GM21423 (cell line): ENCODE results near the gene EPHA3.

Experiments used
- ATAC-seq: cut with Tn5 transposase; IDR thresholded peaks from one replicate; pipeline ENCODE4 v1.9.1; 2021; ENCODE audit warnings: mild to moderate bottlenecking, moderate library complexity; ENCODE audit not compliant: unreplicated experiment

Gene EPHA3

DNA sequence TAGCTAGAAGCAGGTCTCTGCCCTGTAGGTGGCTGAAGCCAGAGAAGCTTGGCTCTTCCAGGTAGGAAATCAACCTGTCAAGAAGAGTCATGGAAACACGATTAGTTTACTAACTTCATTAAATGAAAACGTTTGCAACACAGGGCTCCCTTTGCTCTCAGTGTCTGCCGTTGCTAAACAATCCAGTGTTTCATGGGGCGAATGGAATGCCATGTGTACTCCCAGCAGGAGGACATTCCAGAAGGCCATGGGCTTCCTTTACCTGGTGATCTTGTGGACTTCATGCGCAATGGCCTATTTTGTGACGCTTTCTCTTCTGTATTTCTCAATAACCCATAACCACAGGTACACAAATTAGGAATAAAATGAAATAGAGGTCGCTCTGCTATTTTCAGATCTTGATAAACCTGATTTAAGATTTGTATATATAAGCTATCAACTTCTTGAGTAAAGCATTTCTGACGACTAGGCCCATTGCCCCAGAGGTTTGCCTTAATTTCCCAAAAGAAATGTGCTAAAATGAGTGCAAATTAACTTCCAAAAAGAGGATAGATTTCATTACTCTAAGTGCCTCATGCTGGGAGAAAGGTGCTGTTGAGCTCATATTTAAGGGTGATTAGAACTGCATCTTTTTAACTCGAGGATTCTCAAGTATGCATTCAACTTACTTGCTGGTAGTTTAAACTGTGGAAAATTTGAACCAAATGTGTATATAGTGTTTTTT is 171.0 kb downstream of the EPHA3 start:
- ATAC-seq = no peak

DNA sequence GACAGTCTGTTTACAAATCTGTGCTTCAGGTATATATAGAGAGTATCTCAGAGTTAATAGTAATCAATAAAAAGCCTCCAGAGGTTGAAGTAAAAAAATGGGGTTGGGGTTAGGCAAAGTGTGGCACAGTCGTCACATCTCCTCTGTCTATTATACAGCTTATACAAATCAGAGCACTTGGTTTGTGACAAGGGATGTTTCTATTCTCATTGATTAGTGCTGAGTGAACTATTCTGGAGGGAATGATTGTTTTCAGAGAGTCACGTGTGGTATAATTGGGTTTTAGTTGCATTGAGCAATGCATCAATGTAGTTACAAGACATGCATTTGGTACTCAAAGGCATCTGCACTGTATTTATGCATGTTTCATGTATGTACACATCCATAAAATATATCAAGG is 172.9 kb downstream of the EPHA3 start:
- no peak for ATAC-seq

DNA sequence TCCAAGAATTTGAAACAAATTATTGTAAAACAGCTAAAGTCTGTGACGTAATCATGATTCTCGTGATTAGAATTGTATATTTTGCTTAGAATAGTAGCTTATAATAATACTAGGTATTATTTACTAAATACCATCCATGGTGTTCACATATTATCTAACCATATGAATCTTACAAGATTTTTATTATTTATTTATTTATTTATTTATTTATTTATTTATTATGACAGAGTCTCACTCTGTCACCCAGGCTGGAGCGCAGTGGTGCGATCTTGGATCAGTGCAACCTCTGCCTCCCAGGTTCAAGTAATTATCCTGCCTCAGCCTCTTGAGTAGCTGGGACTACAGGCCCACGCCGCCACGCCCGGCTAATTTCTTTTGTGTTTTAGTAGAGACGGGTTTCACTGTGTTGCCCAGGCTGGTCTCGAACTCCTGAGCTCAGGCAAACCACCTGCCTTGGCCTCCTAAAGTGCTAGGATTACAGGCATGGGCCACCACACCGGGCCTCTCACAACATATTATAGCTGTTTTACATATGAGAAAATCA is 173.5 kb downstream of the EPHA3 start:
- ATAC-seq = no peak

DNA sequence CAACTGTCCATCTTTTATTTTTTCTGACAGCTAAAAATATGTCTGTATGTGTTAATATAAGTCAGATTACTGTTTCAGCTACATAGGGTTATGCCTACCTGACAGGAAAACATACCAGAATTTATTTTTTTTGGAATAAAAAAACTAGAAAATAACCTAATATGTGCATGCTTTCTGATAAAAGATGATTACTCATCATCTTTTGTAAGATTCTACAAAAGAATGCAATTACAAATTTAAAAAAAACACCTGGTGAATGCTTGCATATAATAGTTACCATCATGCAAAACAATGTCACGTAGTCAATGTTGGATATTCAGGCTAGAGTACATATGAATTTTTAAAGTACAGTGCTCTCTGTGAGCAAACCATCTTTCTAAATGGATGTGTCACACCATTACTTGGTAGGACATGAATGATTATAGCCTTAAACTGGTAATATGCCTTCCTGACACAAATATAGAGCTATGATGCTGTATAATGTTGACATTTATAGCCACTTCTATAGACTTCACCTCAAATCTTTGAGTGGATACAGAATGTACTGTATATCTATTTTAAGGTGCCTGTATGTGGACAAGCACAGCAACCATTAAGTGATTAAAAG is 180.6 kb downstream of the EPHA3 start:
- no peak for ATAC-seq

DNA sequence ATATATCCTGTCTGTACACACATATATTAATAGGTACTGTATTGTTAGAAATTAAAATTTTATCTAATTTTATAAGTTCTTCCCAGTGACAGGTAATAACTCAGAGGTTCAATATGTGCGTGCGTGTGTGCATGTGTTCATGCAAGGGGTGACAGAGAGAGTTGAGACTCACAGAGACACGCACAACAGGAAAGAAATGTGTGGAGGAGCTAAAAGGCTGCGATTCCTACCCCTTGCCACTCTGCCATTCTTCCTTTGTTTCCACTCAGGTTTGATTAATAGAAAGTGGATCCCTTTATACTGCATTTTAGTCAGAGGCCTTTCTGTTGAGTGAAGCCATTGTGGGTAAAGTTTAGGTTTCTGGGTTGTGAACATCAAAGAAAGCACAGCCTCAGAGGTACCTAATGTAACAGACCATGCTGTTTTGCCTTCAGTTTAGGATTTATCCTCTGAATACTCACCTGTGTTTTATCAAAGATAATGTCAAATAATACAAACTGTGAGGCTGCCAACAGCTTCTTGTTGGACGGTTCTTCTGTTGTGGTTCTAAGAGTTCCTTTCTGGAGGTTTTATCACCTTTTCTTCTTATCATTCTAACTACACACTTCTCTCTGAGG is 182.3 kb downstream of the EPHA3 start:
- ATAC-seq = no peak

DNA sequence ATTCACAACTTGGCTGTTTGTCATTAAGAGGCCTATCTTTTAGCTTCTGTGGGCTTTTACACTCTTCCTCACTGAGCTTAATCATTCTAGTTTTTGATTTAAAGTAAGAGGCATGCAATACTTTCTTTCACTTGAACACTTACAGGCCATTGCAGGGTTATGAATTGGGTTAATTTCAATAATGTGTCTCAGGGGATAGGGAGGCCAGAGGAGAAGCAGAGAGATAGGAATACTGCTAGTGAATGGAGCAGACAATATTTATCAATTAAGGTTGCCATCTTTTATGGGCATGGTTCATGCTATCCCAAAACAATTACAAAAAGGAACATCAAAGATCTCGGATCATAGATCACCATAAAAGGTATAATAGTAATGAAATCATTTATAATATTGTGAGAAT is 189.8 kb downstream of the EPHA3 start:
- no peak for ATAC-seq

DNA sequence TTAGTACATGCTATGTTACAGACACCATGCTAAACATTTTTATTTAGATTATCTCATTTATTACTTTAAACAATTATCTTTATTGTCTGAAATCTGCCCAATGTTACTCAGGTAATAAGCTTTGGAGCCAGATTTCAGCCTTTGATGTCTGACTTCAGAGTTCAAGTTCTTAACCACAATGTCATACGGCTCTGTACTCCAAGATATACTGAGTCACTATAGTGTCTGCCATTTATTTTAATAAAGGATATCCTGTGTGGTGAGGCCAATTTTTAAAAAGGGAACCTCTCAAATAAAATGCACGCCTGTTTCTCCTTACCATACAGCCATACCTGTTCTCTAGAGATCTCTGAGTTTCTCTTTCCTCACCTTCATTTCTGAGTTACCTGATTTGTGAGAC is 193.1 kb downstream of the EPHA3 start:
- ATAC-seq = no peak

DNA sequence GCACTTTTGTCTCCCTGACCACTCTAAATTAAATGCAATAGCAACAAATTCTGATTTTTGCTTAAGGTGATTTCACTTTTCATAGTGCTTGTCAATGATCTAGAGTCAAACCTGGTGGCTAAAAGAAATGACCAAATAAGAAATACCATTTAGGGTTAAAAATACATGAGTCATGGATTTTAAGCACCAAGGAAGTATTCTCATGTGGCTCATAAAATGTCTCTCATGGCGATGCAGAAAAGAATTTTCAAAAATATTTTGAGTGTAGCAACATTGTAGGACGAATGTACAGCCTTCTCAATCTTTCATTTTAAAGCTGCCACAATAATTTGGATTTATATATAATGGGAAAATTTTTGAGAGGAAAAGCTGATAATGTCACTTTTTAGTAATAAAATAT is 193.6 kb downstream of the EPHA3 start:
- ATAC-seq = no peak

DNA sequence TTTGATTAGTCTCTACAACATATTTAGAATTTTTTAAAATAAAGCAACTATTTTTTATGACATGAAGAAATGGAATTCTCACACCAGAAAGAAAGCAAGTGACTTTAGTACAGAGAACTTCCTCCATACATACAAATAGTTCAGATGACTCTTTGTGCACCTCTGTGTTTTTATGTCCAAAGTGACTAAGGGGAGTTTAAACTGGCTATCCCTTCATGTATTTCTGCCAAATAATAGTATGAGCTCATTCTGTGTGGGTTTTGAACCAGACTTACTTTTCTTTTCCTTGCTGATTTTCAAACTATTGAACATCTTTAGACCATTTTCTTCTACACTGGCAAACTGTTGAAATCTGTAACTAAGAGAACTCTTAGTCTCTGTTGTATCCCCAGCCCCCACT is 196.3 kb downstream of the EPHA3 start:
- ATAC-seq = no peak

DNA sequence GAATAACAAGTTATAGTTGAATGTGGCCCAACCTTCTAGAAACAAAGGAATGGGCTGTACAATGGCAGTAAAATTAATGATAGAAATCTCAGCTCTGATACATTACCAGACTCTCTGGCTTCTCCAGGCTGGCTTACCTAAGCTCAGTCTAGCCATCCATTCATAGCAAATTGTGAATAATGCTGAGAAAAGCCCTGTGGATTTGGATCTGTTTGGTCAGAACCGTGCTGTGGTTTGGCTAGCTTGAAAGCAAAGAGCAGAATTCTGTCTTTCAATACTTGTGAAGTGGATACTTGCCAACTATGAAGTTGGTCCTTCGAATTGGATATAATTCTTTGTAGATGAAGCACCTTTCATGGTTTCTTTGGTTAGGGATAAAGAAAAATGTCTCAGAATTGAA is 199.1 kb downstream of the EPHA3 start:
- no peak for ATAC-seq

DNA sequence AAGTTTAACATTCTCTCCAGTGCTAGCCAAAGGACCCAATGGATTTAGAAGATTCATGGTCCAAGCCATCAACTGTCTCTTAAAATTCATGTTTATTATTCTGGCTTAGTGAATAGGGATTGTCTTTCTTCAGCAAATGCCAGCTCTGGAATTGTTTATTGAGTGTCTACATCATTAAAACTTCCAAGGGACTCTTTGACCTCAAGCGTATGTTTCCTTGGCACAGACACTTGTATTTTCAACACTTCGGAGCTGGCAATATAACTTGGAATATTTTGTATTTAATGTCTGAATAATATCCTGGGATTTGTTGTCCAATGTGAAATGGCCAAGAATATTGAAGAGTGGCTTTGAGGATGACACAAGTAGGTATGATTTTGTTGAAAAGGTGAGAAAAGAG is 204.2 kb downstream of the EPHA3 start:
- ATAC-seq = no peak

DNA sequence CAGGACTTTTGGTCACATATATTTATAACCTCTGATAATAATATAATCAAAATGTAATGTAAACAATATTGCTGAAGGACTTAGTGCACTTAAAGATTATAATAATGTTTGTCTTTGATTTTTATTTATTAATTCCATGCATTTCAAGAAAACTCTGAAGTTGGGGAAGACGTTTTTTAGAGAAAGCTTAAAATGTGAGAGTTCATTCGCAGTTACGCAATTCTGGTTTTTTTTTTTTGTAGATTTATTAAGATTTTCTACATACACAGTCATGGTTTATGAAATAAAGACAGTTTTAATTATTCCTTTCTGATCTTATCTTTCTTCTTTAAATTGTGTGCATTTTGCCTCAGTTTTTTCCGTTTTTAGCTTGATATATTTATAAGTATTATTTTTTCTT is 204.7 kb downstream of the EPHA3 start:
- no peak for ATAC-seq

DNA sequence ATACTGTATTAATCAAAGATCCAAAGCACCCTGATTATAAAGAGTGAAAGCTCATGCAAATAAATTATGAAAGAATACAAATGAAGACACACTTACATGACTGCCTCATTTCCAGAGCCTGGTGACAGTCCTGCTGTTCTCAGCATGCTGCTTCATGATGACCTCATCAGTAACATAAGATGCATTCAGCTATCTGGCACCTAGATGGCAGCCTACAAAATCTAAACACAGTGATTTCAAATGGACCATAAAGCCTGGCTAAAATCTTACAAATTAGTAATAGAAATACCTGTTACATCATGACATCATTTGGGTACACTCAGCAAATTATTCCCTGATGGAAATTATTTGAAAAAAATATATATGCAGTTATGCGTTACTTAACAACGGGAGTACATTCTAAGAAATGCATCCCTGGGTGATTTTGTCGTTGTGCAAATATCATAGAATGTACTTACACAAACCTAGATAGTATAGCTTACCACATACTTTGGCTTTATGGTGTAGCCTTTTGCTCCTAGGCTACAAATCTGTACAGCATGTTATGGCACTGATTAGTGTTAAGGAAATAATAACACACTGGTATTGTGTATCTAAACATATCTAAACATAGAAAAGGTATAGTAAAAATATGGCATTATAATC is 207.2 kb downstream of the EPHA3 start:
- ATAC-seq = no peak

DNA sequence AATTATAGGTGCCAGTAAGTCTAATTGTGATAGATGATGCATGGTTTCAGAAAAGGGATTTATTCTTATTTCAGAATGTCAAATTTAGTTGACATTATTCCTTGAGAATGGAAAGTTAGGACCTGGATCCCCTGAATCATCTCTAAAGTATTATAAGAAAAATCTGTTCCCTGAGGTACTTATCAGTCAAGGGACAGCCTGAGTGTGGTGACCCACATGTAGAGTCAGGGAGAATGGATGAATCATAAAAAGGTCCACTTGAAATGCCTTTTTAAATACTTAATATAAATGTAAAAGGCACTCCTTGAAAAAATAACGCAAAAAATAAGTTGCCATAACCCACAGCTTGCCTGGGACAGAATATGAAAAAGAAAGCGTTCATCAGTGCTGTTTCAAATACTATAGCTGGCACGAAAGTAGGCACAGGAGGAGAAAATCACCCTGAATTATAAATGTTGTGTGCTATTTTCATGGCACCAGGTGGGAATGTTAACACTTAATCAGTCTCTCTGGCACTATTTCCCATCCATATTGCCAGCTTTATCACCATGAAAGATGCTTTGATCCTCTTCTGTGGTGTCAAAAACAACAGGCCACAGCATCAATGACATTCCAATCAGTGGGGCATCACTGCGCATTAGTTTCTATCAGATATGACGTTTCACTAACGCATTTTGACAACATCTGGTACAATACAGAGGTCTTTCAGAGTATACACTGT is 208.5 kb downstream of the EPHA3 start:
- no peak for ATAC-seq

DNA sequence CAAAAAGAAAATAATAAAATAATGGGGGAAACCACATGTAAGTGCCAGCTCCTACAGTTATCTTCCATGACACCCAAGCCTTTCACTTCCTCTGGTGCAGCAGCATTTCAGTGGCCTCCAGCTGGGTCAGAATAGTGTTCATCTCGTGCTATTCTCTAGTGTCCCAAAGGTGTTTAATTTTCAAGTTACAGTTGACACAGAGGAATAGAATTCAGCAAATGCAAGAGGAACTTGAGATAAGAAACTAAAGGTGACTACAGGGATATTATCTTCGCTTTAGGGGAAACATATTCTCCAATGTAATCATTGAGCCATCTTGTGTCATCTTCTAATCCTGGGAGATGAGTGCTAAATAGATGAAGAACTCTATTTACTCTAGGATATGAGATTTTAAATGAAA is 212.8 kb downstream of the EPHA3 start:
- ATAC-seq = no peak

DNA sequence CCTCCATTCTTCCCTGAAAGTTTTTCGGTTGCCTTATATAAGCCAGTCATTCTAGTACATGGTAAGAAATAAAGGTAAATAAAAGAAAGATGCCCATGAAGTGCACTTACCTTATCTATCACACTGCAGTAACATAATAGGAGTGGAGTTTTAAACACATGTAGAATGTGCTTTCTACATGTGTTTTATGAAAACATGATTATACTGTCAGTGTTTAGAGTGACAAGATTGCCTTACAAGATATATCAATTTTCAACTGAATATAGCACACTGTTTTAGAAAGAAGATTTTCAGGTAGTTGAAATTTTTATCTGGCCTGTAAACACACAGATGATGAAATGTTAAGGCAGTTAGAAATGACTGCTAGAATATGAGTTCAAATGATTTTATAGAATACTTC is 219.6 kb downstream of the EPHA3 start:
- ATAC-seq = no peak

DNA sequence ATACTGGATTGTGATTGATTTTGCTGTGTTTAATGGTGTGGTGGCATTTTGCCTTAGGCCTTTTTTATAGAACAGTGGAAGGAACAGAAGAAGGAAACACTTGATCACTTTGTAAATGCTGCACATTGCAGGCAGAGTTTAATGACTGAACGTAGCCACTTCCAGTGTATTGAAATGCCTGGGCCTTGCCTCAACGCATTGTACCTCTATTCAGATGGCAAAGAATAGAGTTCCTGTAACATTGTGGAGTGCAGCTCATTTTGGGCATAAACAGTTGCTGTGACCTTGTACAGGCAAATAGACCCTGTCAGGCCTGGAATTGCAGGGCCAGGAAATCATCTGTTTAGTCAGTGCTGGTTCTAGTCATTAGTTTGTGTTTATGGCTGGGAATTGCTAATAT is 225.0 kb downstream of the EPHA3 start:
- no peak for ATAC-seq

DNA sequence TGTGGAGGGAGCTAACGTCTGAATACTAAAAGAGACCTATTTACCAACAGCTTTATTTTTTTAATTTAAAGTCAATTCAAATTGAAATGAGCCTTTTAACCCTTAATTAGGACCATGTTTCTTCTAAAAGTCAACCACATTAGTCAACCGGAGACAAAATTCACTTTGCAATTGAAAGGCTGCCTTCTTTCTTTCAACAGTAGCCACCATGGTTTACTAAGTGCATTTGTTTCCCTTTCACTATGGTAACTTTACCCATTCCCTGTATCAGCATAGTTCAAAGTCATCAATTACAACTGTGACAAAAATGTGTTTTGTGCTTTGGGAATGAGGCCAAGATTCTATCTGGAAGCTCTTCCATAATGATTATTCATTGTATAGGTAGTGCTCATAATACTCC is 225.4 kb downstream of the EPHA3 start:
- ATAC-seq = no peak

DNA sequence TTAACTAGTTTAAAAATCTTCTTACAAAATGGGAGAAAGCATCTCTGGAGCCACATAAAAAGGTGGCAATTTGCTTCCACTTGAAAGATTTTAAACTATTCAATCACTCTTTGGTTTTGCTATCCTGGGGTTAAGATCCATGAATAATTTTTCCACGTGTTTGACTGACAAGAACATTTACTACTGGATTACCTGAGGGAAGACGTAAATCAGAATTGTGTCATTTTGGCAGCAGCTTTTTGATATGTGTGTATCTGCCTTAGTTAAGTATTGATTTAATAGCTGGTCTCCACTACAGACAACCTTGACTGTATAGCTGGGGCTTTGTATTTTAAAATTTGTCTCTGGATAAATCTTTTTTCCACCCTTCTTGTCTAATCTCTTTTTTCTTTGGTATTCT is 228.3 kb downstream of the EPHA3 start:
- ATAC-seq = no peak

DNA sequence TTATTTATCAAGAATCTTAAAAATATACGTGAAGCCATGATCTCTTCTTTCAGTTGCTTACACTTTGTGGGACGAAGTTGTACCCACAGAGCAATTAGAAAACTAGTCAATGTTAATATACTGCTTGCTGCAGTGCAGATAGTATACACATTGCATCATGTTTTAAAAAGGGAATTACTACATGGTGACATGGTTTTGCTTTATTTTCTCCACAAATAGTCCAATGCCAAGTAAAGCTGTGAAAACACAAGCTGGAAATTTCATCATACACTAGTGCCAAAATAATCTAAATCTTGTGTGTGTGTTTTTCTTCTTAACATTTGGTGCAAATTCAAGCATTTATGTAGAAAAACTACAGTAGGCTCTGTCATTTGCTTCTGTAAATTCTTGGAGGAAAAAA is 233.0 kb downstream of the EPHA3 start:
- no peak for ATAC-seq

DNA sequence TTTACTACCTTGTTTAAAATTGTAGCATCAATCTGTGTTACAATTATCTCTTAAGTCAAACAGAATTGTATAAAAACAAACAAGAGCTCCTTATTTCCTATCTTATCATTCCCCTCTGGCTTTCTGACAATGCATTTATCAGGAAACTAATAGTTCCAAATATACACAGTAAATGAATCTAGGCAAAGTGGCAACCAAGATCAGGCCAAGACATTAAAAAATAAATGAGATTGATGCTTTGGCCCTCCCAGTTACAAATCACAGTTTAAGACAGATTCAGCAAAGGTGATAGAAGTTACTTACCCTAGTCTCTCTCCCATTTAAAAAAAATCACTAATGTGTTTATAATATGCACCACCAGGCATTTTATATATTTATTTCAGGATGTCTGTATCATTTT is 236.7 kb downstream of the EPHA3 start:
- ATAC-seq = no peak
